MM.1S (cell line): ENCODE measurements around the gene ACBD6.

Experiments used
- DNase-seq: peaks from one replicate; pipeline ENCODE4 v3.0.0-alpha.2; 2015
- H2AFZ ChIP-seq: fragments of 300-600 bp; sonication (generic); 2 replicates; pipeline ENCODE4 v1.6.0; 2016; ENCODE audit warnings: antibody characterized with exemption, low read length
- H3F3A ChIP-seq: fragments of 300-600 bp; sonication (generic); 2 replicates; pipeline ENCODE4 v1.6.1; 2016; ENCODE audit warnings: mild to moderate bottlenecking, antibody characterized with exemption, low read length, moderate library complexity, mixed read lengths; ENCODE audit not compliant: insufficient read depth
- H3K27ac ChIP-seq: fragments of 300-600 bp; sonication (generic); 2 replicates; pipeline ENCODE4 v1.5.1; 2016; ENCODE audit warnings: mild to moderate bottlenecking, low read length
- H3K27me3 ChIP-seq: fragments of 300-600 bp; sonication (generic); replicated peaks from 2 replicates; pipeline ENCODE4 v1.6.0; 2016; ENCODE audit warnings: low read length; ENCODE audit not compliant: insufficient read depth
- H3K36me3 ChIP-seq: fragments of 300-600 bp; sonication (generic); replicated peaks from 2 replicates; pipeline ENCODE4 v1.6.1; 2016; ENCODE audit warnings: mild to moderate bottlenecking, low read length, mixed read lengths; ENCODE audit not compliant: insufficient read depth
- H3K4me1 ChIP-seq: fragments of 300-600 bp; sonication (generic); 2 replicates; pipeline ENCODE4 v1.6.1; 2016; ENCODE audit warnings: low read length, mixed read lengths
- H3K4me2 ChIP-seq: fragments of 300-600 bp; sonication (generic); 2 replicates; pipeline ENCODE4 v1.6.0; 2016; ENCODE audit warnings: low read depth, low read length
- H3K4me3 ChIP-seq: fragments of 300-600 bp; sonication (generic); 2 replicates; pipeline ENCODE4 v1.5.1; 2016; ENCODE audit warnings: low read length, mixed read lengths
- H3K79me2 ChIP-seq: fragments of 300-600 bp; sonication (generic); 2 replicates; pipeline ENCODE4 v1.6.1; 2016; ENCODE audit warnings: mixed run types, low read length, mixed read lengths
- H3K9ac ChIP-seq: fragments of 300-600 bp; sonication (generic); 2 replicates; pipeline ENCODE4 v1.6.1; 2016; ENCODE audit warnings: low read length, mixed read lengths
- H3K9me2 ChIP-seq: fragments of 300-600 bp; sonication (generic); replicated peaks from 2 replicates; pipeline ENCODE4 v1.6.1; 2016; ENCODE audit warnings: mild to moderate bottlenecking, low read length, mixed read lengths; ENCODE audit not compliant: insufficient read depth
- H3K9me3 ChIP-seq: fragments of 300-600 bp; sonication (generic); replicated peaks from 2 replicates; pipeline ENCODE4 v1.6.1; 2016; ENCODE audit warnings: mild to moderate bottlenecking, low read length, mixed read lengths; ENCODE audit not compliant: insufficient read depth
- H4K20me1 ChIP-seq: fragments of 300-600 bp; sonication (generic); 2 replicates; pipeline ENCODE4 v1.6.1; 2016; ENCODE audit warnings: mild to moderate bottlenecking, low read length, moderate library complexity, mixed read lengths; ENCODE audit not compliant: insufficient read depth
- EZH2 ChIP-seq: fragments of 300-600 bp; sonication (generic); optimal IDR thresholded peaks from 2 replicates; pipeline ENCODE3; 2017; ENCODE audit warnings: low read depth, mild to moderate bottlenecking, antibody characterized with exemption, low read length, mixed read lengths
- EZH2phosphoT487 ChIP-seq: fragments of 300-600 bp; sonication (generic); IDR thresholded peaks from 2 replicates; pipeline ENCODE4 v1.6.1; 2018; ENCODE audit warnings: antibody characterized with exemption, low read length
- TF ChIP-seq, protein P1 (sequence below): fragments of 300-600 bp; sonication (generic); IDR thresholded peaks from 2 replicates; pipeline ENCODE4 v1.5.1; 2016; ENCODE audit warnings: antibody characterized with exemption, low read length, mixed read lengths

ACBD6 gene

DNA sequence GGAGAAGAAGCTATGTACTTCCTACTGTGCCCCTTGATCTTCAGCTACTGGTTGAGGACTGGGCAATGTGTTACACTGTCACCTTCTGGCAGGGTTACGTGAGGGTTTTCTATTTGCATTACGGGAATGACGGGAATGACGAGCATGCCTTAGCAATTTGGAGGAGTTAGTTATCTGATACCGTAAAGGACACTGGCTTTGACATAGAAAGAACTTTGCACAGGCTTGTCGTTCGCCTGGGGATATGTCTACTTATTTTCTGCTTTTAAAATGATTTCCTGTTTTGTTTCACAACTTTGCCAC lies 19.8 kb upstream of the ACBD6 start:
- no peak overlapping the region for H2AFZ ChIP-seq
- no peaks in the 10 kb centered on the region for H3K9me2 ChIP-seq
- H3K27ac ChIP-seq: no peak overlapping the region
- no peak overlapping the region for H3K4me3 ChIP-seq
- peaks cover 15% of the 10 kb centered on the region for H3K4me1 ChIP-seq
- no peaks in the 10 kb centered on the region for H3K27me3 ChIP-seq
- H3K36me3 ChIP-seq: no peaks in the 10 kb centered on the region
- H3K9ac ChIP-seq: no peak overlapping the region
- H4K20me1 ChIP-seq: no peaks in the 10 kb centered on the region
- no peaks in the 10 kb centered on the region for H3K9me3 ChIP-seq
- H3K4me2 ChIP-seq: no peak overlapping the region
- no peaks in the 10 kb centered on the region for H3K79me2 ChIP-seq
- TF ChIP-seq EZH2 (no peak), EZH2phosphoT487 (no peak)
- TF ChIP-seq, protein P1, sequence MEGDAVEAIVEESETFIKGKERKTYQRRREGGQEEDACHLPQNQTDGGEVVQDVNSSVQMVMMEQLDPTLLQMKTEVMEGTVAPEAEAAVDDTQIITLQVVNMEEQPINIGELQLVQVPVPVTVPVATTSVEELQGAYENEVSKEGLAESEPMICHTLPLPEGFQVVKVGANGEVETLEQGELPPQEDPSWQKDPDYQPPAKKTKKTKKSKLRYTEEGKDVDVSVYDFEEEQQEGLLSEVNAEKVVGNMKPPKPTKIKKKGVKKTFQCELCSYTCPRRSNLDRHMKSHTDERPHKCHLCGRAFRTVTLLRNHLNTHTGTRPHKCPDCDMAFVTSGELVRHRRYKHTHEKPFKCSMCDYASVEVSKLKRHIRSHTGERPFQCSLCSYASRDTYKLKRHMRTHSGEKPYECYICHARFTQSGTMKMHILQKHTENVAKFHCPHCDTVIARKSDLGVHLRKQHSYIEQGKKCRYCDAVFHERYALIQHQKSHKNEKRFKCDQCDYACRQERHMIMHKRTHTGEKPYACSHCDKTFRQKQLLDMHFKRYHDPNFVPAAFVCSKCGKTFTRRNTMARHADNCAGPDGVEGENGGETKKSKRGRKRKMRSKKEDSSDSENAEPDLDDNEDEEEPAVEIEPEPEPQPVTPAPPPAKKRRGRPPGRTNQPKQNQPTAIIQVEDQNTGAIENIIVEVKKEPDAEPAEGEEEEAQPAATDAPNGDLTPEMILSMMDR: no peak
- no peak for DNase-seq
- no peaks in the 10 kb centered on the region for H3F3A ChIP-seq

DNA sequence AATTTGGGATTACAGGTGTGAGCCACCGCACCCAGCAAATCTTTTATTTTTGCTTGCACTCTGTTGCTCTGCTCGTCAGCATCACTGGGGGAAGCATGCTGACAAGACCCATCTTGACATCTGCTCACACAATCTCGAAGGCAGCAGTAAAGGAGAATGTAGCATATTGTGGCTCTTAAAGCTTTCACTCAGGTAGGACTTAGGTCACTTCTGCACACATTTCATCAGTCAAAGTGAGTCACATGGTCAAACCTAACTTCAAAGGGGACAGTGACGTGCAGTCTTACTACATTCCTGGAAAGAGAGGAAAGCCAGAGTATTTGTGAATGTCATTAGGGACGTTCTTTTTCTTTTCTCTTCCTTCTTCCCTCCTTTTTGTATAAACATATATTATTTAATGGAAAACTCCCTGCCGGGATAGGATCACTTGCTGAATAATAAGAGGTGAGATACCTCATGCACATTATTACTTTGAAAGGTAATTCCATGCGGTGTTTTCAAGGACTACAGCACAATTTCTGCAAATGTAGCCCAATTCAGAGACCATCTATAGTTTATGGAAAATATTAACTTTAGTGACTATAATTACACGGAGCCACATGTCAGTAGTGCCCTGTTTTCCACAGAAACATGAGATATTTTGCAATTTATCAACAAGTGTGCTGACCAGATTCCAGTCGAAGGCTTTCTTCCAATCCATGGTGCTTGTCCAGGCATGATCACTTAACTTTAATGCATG lies 19.3 kb upstream of the ACBD6 start:
- Histone ChIP-seq H4K20me1 (no peaks in the 10 kb centered on the region), H2AFZ (no peak overlapping the region), H3K4me3 (no peak overlapping the region), H3K79me2 (no peaks in the 10 kb centered on the region), H3F3A (no peaks in the 10 kb centered on the region), H3K36me3 (no peaks in the 10 kb centered on the region), H3K9me3 (no peaks in the 10 kb centered on the region), H3K9me2 (no peaks in the 10 kb centered on the region), H3K4me1 (peaks cover 15% of the 10 kb centered on the region), H3K4me2 (no peak overlapping the region), H3K27me3 (no peaks in the 10 kb centered on the region), H3K27ac (no peak overlapping the region), H3K9ac (no peak overlapping the region)
- no peak for TF ChIP-seq EZH2phosphoT487
- TF ChIP-seq, protein P1: no peak
- no peak for TF ChIP-seq EZH2
- no peak for DNase-seq

DNA sequence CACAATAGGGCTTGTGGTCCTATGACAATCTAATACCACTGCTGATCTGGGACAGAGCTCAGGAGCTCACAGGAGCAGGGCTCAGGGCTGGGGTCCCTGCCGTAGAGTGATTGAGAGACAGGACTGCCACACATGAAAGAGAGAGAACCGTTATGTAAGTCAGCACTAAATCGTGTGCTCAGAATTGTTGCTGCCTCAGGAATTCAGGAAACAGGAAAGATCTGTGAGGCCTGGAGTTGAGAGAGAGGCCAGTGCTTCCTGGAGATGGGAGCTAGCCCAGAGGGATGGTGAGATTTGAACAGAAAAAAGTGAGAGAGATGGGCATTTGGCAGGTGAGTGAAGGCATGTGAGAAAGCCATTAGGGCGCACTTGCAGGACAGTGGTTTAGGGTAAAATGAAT lies 17.5 kb upstream of the ACBD6 start:
- Histone ChIP-seq H3F3A (no peaks in the 10 kb centered on the region), H3K9ac (no peak overlapping the region), H3K4me1 (peaks cover 10% of the 10 kb centered on the region), H3K4me3 (no peak overlapping the region), H3K9me3 (no peaks in the 10 kb centered on the region), H3K79me2 (no peaks in the 10 kb centered on the region), H3K4me2 (no peak overlapping the region), H3K27ac (no peak overlapping the region), H3K9me2 (no peaks in the 10 kb centered on the region), H3K36me3 (no peaks in the 10 kb centered on the region), H3K27me3 (no peaks in the 10 kb centered on the region), H2AFZ (no peak overlapping the region), H4K20me1 (no peaks in the 10 kb centered on the region)
- no peak for DNase-seq
- TF ChIP-seq, protein P1: no peak
- no peak for TF ChIP-seq EZH2phosphoT487
- TF ChIP-seq EZH2: no peak
